OCI-LY7 (cell line): Measurements from ENCODE around the gene GATAD2B.

Source experiments
- CTCF ChIP-seq: fragments of 200-600 bp; sonication (generic); conservative IDR thresholded peaks from 2 replicates; pipeline ENCODE4 v1.5.1; 2014; ENCODE audit warnings: mild to moderate bottlenecking, antibody characterized with exemption, low read length, moderate library complexity, mixed read lengths
- EZH2phosphoT487 ChIP-seq: fragments of 200-600 bp; sonication (generic); IDR thresholded peaks from 2 replicates; pipeline ENCODE4 v1.6.1; 2018; ENCODE audit warnings: low read depth, borderline replicate concordance, mild to moderate bottlenecking, mixed run types, antibody characterized with exemption, low read length, moderate library complexity, mixed read lengths

GRCh38 chr1:153942766-153943549 is 20.2 kb upstream of the GATAD2B start:
- TF ChIP-seq CTCF (no peak), EZH2phosphoT487 (no peak)
